ENCODE measurements around the gene NUB1.

- TF ChIP-seq POLR2A (IDR thresholded peaks at IDR 0.05) (no peak), CTCF (IDR thresholded peaks at IDR 0.05) (no peak)
Observed at GRCh38 chr7:151346470-151346769, 4.8 kb downstream of the NUB1 start.
